Measurements from ENCODE around the gene EFHD2. TPM values are rescaled to one million over a fixed set of nuclear protein-coding genes. Genes with fewer than 3 reads are reported as not detected.

The EFHD2 gene
- total RNA-seq, 1 experiment from 2014 or later, result 90.8 TPM

GRCh38 chr1:15390667-15391066, 19.0 kb upstream of the EFHD2 start:
- no peaks in the 10 kb centered on the region; the same call in 1 of the 2 replicates for H3K4me1 ChIP-seq (ENCODE audit: control insufficient read depth, insufficient read depth, low read length)
- no peak overlapping the region for H3K4me3 ChIP-seq (ENCODE audit: low read depth in 2 of 2, low read length in 2 of 2)
- H3K9me3 ChIP-seq (ENCODE audit: control insufficient read depth, insufficient read depth, low read depth, low read length), result no peaks in the 10 kb centered on the region
- no peaks in the 10 kb centered on the region for H3K27me3 ChIP-seq (ENCODE audit: control insufficient read depth, insufficient read depth, low read length)
- ATAC-seq (no peak), DNase-seq (ENCODE audit: low read depth, low spot score) (no peak)
- BruUV-seq (replicated peaks), result no TSS peak
- H3K36me3 ChIP-seq (ENCODE audit: control insufficient read depth, insufficient read depth, low read length), result no peaks in the 10 kb centered on the region
- intact Hi-C loops (cut with micrococcal nuclease; ENCODE audit: unreplicated experiment) (no loop called here), in situ Hi-C loops (cut with HindIII; ENCODE audit: low pct_unique_long_range_greater_than_20kb, low sequenced_read_pairs) (loop anchor here (5.0 kb wide), 1 partner anchor 68 kb away; no protein-coding TSS in a partner anchor)
- ChIA-PET CTCF (no interaction called here), POLR2A (no interaction called here)
- no peak overlapping the region for H3K27ac ChIP-seq (ENCODE audit: low read length)
- TF ChIP-seq SIN3A (IDR thresholded peaks at IDR 0.05; ENCODE audit: borderline replicate concordance, insufficient read depth, low read depth, low read length), result no peak
- no peak for TF ChIP-seq REST (IDR thresholded peaks at IDR 0.05; ENCODE audit: insufficient read depth in 1 of 2, low read depth in 2 of 2, low read length in 1 of 2)
- no peak for TF ChIP-seq POLR2AphosphoS5 (IDR thresholded peaks at IDR 0.05; ENCODE audit: low read depth, low read length)
- TF ChIP-seq TCF7L2 (IDR thresholded peaks at IDR 0.05; ENCODE audit: low read depth, low read length), result no peak
- TF ChIP-seq CTCF (IDR thresholded peaks at IDR 0.05), result no peak

GRCh38 chr1:15391366-15391765, 18.3 kb upstream of the EFHD2 start:
- H3K36me3 ChIP-seq (ENCODE audit: control insufficient read depth, insufficient read depth, low read length), result no peaks in the 10 kb centered on the region

More at GRCh38 chr1:15391366-15391765, 18.3 kb upstream of the EFHD2 start:
- ATAC-seq (no peak), DNase-seq (ENCODE audit: low read depth, low spot score) (no peak)
- CTCF ChIA-PET, result no interaction called here
- H3K4me3 ChIP-seq (ENCODE audit: low read depth in 2 of 2, low read length in 2 of 2), result no peak overlapping the region
- TF ChIP-seq SIN3A (IDR thresholded peaks at IDR 0.05; ENCODE audit: borderline replicate concordance, insufficient read depth, low read depth, low read length) (no peak), REST (IDR thresholded peaks at IDR 0.05; ENCODE audit: insufficient read depth in 1 of 2, low read depth in 2 of 2, low read length in 1 of 2) (no peak), CTCF (IDR thresholded peaks at IDR 0.05) (no peak), TCF7L2 (IDR thresholded peaks at IDR 0.05; ENCODE audit: low read depth, low read length) (no peak), POLR2AphosphoS5 (IDR thresholded peaks at IDR 0.05; ENCODE audit: low read depth, low read length) (no peak)
- H3K27me3 ChIP-seq (ENCODE audit: control insufficient read depth, insufficient read depth, low read length), result no peaks in the 10 kb centered on the region
- intact Hi-C loops (cut with micrococcal nuclease; ENCODE audit: unreplicated experiment) (no loop called here), in situ Hi-C loops (cut with HindIII; ENCODE audit: low pct_unique_long_range_greater_than_20kb, low sequenced_read_pairs) (loop anchor here (5.0 kb wide), 1 partner anchor 69 kb away; no protein-coding TSS in a partner anchor)
- no peaks in the 10 kb centered on the region for H3K9me3 ChIP-seq (ENCODE audit: control insufficient read depth, insufficient read depth, low read depth, low read length)
- H3K4me1 ChIP-seq (ENCODE audit: control insufficient read depth, insufficient read depth, low read length), result no peaks in the 10 kb centered on the region; the same call in 1 of the 2 replicates
- H3K27ac ChIP-seq (ENCODE audit: low read length), result no peak overlapping the region
- BruUV-seq (replicated peaks), result no TSS peak
- POLR2A ChIA-PET, result no interaction called here
